AG04450 (cell line): ENCODE measurements around the gene FOXO1. TPM values are rescaled to one million over a fixed set of nuclear protein-coding genes. Genes with fewer than 3 reads are reported as not detected.

ENCODE experiments used
- CTCF ChIA-PET: fragments of 300-600, 350-600 bp; formaldehyde crosslinking; extraction: SDS; loops from one replicate; lab custom pipeline; 2022; ENCODE audit warnings: antibody characterized with exemption, inconsistent platforms; lab: Charles Lee
- POLR2A ChIA-PET: fragments of 350-600 bp; formaldehyde crosslinking; extraction: SDS; loops from one replicate; lab custom pipeline; 2021; ENCODE audit warnings: antibody characterized with exemption, inconsistent platforms; lab: Yijun Ruan, JAX
- DNase-seq: peaks from one replicate; pipeline ENCODE4 v3.0.0-alpha.2; 2011; ENCODE audit warnings: low read depth, low spot score
- H3K27ac ChIP-seq: one replicate; pipeline ENCODE4 v1.5.1; 2012; ENCODE audit warnings: low read depth, low read length, control low read depth
- H3K27me3 ChIP-seq: one replicate; pipeline ENCODE4 v1.6.0; 2012; ENCODE audit warnings: low read length; ENCODE audit not compliant: control insufficient read depth, insufficient read depth
- H3K4me3 ChIP-seq: 2 replicates; pipeline ENCODE4 v1.5.1; 2011; ENCODE audit warnings: mild to moderate bottlenecking, low read depth, low read length, control low read depth
- H3K9me3 ChIP-seq: 2 replicates; pipeline ENCODE4 v1.5.1; 2012; ENCODE audit warnings: low read length; ENCODE audit not compliant: control insufficient read depth, insufficient read depth
- polyA plus RNA-seq: library from polyadenylated mRNA; depleted of rRNA; stranded (reverse); fragments of >200 nt; gene quantifications from 2 replicates; pipeline ENCODE4 v1.2.3, GENCODE V29; 2011
- TF ChIP-seq, protein P1 (sequence below): IDR thresholded peaks from 2 replicates; pipeline ENCODE4 v1.5.1; 2011; ENCODE audit warnings: low read depth, low read length, control low read depth, inconsistent platforms

Gene FOXO1
- polyA plus RNA-seq, 1 experiment = 0.19 TPM

DNA sequence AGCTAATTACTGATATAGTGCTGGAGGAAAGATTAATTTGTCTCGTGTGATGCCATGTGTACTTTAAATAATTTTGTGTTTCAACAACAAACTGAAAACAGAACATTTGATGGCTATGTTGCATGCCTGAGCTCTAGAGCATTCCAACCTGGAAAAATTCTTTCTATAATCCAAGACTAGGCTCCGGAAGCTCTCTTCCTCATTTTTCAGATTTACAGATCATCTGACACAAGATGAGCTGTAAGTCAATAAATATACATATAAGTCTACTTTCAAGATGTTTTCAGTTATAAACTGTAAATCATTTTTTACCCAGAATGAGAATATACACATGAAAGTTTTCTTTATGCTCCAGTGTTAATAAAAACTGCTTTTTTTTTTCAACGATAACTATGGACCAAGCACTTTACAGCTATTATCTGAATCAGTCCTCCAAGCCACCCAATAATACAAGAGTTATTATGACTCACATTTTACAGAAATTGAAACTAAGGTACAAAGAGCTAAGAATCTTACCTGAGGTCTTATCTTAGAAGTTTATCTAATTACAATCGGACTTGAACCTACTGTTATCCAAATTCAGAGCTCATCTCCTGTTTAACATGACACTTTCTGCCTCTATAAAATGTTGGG is 6.4 kb upstream of the FOXO1 start:
- DNase-seq = no peak
- ChIA-PET POLR2A (interaction anchor here (0.6 kb wide), 1 partner anchor 14 kb away, joined by 3 read pairs; no protein-coding TSS in a partner anchor), CTCF (interaction anchor here (2.0 to 2.9 kb wide), 2 partner anchors 10 to 604 kb away, joined by 8 to 11 read pairs; no protein-coding TSS in a partner anchor)
- TF ChIP-seq, protein P1, sequence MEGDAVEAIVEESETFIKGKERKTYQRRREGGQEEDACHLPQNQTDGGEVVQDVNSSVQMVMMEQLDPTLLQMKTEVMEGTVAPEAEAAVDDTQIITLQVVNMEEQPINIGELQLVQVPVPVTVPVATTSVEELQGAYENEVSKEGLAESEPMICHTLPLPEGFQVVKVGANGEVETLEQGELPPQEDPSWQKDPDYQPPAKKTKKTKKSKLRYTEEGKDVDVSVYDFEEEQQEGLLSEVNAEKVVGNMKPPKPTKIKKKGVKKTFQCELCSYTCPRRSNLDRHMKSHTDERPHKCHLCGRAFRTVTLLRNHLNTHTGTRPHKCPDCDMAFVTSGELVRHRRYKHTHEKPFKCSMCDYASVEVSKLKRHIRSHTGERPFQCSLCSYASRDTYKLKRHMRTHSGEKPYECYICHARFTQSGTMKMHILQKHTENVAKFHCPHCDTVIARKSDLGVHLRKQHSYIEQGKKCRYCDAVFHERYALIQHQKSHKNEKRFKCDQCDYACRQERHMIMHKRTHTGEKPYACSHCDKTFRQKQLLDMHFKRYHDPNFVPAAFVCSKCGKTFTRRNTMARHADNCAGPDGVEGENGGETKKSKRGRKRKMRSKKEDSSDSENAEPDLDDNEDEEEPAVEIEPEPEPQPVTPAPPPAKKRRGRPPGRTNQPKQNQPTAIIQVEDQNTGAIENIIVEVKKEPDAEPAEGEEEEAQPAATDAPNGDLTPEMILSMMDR = no peak
- no peaks in the 10 kb centered on the region for H3K9me3 ChIP-seq
- no peak overlapping the region for H3K27ac ChIP-seq
- peaks cover 24% of the 10 kb centered on the region for H3K27me3 ChIP-seq
- H3K4me3 ChIP-seq = no peak overlapping the region

DNA sequence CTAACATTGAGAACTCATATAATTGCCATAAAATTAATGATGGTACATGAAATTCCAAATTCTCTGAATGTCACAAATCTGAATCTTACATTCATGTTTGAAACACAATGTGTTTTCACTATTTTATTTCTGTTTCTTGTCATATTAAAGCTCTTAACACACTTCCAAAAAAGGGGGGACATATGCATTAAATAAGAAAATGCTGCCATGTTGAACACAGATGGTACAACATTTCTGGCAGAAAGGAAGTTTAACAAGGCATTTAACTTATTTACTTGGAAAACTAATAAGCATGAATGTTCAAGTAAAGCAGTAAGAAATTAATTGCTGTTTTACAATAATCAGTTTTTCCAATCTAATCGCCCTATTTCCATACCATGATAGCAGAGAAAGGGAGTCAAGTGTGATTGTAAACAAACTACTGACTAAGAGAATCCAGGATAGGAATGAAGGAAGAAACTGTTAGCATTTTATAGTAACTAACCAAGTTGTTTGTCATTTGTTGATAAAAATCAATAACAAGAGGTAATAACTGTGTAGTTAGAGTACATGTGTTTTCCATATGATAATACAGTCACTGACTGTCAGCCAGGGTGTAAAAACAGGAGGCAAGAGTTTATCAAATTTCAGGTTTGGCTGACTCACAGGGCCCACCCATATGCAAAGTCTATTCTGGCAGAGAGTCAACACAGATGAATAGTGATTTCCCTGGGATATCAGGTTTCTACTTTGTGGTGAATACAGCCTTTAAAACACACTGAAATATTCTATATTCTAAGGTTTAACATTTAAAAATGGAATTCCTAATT is 5.7 kb upstream of the FOXO1 start:
- ChIA-PET CTCF (interaction anchor here (2.0 to 2.9 kb wide), 2 partner anchors 11 to 603 kb away, joined by 8 to 11 read pairs; no protein-coding TSS in a partner anchor), POLR2A (interaction anchor here (0.6 kb wide), 1 partner anchor 15 kb away, joined by 3 read pairs; no protein-coding TSS in a partner anchor)
- no peak overlapping the region for H3K4me3 ChIP-seq
- peak; percentile 15 for DNase-seq
- TF ChIP-seq, protein P1 = no peak
- H3K27me3 ChIP-seq = peaks cover 30% of the 10 kb centered on the region
- no peaks in the 10 kb centered on the region; the same call in 1 of the 2 replicates for H3K9me3 ChIP-seq
- H3K27ac ChIP-seq = no peak overlapping the region

DNA sequence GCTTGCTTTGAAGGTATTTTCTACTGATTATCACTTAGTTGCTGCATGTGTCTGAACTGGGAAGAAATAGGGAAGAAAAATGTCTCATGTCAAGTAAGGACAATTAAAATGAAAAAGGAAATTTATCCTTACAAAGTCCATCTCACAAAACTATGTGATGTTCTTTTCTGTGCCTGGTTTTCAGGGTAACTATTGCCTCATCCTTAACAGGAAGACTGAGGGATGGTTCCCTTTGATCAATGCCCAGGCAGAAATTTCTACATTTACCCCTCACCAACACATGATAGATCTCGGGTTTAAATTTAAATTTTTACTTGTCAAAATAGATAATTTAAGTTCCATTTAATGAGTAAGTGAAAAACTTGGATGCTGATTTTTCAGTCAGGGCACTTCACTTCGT is 3.9 kb upstream of the FOXO1 start:
- ChIA-PET POLR2A (no interaction called here), CTCF (no interaction called here)
- DNase-seq = no peak
- Histone ChIP-seq H3K27ac (no peak overlapping the region), H3K4me3 (no peak overlapping the region), H3K27me3 (peaks cover 32% of the 10 kb centered on the region), H3K9me3 (peaks cover 4% of the 10 kb centered on the region; the same call in 1 of the 2 replicates)
- TF ChIP-seq, protein P1 = no peak

DNA sequence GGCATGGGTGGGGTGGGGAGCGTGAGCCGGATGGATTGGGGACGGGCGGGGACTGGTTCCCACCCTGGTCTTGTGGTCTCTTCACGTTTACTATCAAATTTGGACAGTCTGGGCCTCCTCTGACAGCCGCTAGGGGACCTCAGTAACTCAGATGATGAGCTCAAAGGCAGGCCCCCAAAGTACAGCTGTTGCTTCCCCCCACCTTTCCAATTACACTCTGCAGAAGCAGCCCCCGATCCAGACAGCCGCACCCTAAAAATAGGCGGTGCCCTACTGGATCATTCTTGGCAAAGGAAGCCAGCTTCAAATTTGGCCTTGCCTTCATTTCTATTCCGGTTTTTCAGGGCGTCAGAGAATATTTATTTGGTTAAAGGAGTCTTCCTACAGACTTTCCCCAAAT is 1.9 kb upstream of the FOXO1 start:
- POLR2A ChIA-PET = no interaction called here
- H3K4me3 ChIP-seq = no peak overlapping the region

More for the DNA sequence above, 1.9 kb upstream of the FOXO1 start:
- CTCF ChIA-PET = interaction anchor here (0.6 to 2.7 kb wide), 4 partner anchors 15 to 725 kb away, joined by 3 to 26 read pairs (median 3); no protein-coding TSS in a partner anchor
- no peak overlapping the region for H3K27ac ChIP-seq
- no peak for DNase-seq
- TF ChIP-seq, protein P1 = peak; percentile 45
- H3K27me3 ChIP-seq = peaks cover 36% of the 10 kb centered on the region
- H3K9me3 ChIP-seq = peaks cover 7% of the 10 kb centered on the region; the same call in 1 of the 2 replicates
